HG02678 (cell line): ENCODE results near the gene TTC34.

Source experiments
- ATAC-seq: cut with Tn5 transposase; IDR thresholded peaks from one replicate; pipeline ENCODE4 v1.9.1; 2021; ENCODE audit warnings: mild to moderate bottlenecking, moderate library complexity; ENCODE audit not compliant: unreplicated experiment

TTC34 gene, protein sequence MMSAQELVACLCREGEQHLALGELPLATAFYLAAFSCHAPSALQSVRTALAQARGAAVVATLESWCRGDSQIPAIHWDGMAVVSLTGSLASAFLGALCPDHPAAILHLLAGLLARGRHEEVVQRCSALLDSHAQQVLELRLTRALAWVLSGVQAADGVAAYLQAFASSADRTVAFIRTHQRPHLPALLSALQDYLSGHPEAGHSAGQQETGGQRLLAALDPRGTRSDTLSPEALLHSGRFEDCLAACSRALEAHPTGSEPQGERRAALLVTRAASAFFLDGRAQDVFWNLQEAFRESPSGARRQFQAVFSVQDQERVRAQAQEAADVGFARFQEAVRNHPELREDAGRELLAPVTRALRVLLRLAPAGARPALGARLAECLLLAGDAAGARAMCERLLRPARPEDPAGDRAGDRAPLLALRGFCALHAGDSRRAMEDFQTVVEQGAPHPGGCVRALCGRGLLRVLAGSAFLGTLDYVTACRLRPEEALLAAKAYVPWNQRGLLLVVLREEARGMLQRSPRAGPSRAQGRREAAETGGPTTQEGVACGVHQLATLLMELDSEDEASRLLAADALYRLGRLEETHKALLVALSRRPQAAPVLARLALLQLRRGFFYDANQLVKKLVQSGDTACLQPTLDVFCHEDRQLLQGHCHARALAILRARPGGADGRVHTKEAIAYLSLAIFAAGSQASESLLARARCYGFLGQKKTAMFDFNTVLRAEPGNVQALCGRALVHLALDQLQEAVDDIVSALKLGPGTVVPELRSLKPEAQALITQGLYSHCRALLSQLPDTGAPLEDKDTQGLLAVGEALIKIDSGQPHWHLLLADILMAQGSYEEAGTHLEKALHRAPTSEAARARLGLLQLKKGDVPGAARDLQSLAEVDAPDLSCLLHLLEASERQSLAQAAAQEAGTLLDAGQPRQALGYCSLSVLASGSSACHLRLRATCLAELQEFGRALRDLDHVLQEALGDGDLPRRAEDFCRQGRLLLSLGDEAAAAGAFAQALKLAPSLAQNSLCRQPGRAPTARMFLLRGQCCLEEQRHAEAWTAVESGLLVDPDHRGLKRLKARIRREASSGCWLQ

DNA sequence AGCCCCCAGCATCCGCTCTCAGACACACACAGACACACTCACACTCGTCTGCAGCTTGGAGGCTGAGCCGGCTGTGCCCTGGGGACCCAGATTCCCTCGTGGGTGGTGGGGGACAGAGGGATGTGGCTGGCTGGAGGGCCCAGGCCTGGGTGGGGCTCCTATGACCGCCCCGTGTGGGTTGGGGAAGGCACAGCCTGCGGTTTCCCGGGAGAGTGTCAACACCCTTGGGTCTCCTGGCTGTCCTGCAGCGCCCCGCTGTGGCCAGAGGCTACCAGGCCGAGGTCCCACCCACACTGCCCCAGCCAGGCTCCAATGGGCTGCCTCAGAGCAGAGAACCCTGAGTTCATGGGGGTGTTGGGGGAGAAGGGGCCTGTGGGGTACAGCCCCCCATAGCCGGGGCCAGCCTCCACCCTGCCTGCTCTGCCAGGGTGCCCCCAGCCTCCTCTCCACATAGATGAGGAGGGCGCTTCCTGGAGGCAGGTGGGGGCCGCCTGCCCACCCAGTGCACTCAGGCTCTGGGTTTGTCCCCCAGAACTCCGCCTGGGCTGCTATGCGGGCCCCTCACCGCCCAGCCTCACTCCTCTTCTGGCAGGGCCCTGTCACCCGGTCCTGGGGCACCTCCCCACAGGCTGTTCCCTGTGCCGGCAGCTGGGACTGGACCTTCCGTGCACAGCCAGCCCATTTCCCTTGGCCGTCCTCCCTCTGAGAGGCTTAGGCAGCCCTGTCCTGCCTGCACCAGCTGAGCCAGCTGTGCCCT, at the start of gene TTC34:
Gene TTC34 (minus strand): TSS at position 159 of the 757 bp plus-strand sequence. CDS start 866 bp downstream, outside the sequence.
- ATAC-seq, result no peak

DNA sequence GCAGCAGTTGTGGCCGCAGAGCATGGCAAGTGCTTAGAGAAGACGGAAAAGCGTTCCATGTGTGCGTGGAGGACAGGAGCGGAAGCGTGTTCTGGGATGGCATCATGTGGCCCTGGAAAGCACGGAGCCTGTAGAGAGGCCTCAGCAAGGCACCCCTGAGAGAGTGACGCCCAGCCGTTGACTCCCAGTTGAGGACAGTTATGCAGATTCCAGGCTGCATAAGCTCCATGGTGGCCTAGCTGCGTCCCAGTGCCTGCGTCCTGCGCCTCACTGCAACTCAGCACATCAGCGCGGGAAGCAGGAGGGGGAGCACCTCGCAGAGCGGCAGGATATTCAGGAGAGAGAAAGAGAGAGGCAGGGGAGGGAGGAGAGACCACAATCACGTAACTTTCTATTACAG, 49.0 kb upstream of the TTC34 start:
- ATAC-seq, result no peak

DNA sequence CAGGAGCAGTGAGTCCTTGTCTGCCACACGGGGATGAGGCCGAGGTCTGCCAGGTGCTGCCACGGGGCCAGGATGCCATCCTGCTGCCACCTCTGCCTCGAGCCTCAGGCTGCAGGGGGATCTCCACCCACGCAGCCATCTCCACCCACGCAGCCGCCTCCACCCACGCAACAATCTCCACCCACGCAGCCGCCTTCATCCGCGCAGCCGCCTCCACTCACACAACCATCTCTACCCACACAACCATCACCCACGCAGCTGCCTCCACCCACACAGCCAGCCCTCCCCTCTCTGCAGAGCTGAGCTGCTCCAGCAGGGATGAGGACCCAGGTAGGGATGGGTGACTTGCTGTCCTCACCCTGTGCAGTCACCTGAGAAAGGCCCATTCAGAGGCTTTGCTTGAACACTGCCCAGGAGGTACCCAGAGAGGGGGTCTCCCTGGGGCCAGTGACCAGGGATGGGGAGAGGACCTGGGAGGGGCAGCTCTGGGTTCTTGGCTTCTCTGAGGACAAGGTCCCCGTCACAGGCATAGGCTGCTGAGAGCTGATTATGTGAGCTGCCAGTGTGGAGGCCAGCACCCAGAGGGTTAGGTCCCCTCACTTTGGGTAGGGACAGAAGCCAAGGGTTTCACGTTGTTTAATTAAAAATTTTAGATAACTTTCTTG, 46.6 kb upstream of the TTC34 start:
- no peak for ATAC-seq

DNA sequence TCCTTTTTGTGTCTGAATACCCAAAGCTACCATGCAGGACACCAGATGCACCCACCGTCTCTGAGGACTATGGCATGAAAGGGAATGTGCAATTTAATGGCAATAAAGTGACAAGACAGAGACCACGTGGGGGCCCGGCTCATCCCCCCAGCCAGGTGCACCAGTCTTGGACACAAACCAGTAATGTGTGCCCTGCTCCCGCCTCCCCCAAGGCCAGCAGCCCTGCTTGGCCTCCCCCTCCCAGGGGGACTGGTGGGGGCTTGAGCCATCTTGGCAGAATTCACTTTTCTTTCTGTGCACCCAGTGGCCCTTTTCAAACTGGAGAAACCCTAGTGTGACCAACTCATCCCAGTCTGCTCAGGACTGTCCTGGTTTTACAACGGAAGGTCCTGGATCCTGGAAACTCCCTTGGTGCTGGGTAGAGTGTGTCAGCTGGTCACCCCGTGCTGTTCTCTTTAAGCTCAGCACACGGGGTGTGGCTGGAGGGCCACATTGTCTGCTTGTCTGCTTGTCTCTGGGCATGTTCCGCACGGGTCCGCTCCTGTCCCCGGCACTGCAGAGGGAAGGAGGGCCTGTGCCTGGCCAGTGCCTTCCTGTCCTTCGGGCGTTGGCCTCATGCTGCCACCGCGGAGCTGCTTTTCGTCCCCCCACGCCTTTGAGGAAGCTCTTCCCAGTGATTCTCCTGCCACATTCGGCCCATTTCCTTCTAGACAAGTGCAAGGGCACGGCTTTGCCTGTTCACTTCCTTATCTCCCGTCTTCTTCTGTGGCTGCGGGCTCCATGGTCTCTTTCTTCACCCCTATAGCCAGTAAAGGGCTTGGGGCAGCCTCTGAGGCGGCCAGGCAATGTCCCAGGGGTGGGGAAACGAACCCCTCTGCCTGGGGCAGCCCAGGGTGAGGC, 45.8 kb upstream of the TTC34 start:
- no peak for ATAC-seq

DNA sequence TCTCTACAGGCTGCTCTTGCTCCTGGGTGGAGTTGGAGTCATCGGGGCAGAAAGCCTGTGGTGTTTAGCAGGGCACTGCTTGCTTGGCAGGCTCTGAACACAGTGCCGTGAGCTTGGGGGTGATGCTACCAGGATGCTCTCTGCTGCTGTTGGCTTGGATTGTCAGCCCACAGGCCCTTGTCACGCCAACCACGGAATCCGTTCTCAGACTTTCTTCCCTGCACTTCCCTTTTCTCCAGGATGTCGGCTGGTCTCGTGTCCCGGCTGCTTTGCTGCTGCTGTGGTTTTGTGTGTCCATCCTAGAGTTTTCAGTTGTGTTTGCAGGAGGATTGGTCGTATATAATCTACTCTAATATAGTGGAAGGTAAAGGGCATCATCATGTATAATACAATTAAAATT, 44.4 kb upstream of the TTC34 start:
- no peak for ATAC-seq

DNA sequence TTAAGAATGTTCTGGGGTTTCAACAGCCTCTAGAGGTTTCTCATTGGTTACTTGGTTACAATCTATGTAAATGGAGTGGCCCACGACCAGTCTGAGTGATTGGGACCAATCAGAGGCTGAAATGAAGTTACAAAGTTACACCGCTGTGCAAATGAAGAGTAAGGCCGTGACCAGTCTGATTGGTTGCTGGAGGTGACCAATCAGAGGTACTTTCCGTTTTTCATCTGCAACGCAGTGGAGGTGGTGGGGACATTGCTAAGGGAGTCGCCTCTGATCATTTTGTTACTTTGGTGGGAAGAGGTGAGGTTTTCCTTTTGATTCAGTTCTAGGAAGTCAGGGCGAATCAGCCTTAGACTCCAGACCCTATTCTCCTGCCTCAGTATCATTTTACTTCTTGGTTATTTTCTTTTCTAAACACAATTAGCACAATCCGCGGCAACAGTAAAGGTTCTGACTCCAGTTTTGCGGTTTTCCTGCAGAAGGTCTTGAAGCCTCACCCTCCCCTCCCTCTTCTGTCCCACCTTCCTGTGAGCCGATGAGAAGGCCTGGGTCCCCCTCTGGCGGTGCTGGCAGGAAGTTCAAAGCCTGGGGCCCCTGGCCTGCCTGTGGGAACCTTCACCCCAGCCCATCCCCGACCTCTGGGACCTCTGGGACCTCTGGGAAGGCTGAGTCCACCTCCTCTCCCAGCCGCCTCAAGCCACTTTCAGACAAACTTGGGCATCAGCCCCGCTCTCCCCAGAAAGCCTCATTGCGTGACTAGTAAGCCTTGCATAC, 38.7 kb upstream of the TTC34 start:
- no peak for ATAC-seq

DNA sequence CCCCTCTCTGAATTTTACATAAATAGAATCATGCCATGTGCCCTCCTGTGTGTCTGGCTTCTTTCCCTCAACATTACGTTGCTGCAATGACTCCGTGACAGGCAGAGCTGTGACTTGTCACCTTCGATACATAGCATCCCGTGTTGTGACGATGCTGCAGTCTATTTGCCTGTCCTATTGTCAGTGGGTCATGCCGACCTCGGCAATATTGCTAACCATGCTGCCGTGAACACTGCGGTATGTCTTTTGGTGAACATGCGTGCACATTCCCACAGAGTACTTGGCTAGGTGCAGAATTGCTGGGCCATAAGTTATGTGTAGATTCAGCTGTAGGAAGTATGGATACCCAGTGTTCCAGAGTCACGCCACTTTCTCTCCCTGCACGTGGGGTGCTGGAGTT, 36.3 kb upstream of the TTC34 start:
- ATAC-seq, result no peak

DNA sequence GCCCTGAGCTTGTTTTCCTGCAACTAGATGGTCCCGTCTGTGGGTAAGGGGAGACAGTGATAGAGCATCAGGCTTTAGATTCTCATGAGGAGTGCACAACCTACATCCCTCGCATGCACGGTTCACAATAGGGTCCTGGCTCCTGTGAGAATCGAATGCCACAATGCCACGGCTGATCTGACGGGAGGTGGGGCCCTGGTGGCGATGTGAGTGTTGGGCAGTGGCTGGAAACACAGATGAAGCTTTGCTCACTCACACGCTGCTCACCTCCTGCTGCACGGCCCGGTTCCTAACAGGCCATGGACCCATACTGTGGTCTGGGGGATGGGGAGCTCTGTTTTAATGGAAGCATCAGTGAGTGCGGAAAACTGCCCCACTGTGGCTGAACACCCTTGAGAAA, 35.8 kb upstream of the TTC34 start:
- ATAC-seq, result no peak

DNA sequence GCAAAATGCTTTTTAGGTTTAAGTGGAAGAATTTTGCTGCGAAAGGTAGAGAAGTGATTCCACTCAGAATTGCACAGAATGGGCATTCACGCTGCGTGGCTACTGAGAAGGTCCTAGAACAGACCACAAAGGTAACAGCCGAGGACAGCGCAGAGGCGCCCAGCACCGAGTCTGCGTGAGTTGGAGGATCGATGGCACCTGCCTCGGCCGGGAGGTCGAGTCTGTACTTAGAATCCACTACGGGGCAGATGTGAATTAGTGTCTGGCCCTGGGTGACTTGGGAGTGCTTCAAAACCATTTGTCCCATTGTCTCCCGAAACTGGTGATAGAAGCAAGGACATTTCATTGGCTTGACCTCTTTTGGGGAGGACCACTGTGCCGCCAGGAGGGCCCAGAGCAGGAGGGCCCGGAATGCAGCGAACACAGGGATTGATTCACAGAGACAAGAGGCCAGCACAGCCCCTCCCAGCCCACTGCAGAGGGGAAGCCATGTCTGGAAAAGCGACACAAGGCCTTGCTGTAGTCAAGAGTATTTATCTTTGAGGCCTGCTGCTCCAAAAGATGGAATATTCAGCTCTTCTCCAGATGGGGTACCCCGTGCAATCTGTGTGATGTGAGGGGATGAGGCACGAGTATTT, 35.0 kb upstream of the TTC34 start:
- ATAC-seq, result no peak

DNA sequence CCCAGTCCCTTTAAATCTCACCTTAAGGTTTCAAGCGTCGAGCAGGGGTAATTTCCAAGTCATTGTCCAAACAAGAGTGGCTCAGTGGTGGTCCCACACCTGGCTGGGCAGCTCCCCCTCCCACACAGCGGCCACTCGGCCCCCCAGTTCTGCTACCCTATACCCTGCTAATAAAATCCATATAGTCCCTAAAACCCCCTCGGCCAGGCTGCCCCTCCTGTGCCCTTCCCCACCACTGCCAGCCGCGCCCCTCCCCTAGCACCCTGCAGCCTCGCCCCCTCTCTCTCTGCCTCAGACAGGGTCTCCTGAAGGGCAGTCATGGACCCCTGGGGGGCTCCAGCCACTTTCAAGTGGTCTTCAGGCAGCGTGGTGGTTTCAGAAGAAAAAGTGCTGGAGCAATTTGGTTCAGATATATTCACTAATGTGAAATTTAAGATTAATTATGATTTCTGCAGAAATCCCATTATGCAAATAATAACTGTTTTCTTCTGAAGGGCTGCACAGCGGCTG, 34.2 kb upstream of the TTC34 start:
- no peak for ATAC-seq

DNA sequence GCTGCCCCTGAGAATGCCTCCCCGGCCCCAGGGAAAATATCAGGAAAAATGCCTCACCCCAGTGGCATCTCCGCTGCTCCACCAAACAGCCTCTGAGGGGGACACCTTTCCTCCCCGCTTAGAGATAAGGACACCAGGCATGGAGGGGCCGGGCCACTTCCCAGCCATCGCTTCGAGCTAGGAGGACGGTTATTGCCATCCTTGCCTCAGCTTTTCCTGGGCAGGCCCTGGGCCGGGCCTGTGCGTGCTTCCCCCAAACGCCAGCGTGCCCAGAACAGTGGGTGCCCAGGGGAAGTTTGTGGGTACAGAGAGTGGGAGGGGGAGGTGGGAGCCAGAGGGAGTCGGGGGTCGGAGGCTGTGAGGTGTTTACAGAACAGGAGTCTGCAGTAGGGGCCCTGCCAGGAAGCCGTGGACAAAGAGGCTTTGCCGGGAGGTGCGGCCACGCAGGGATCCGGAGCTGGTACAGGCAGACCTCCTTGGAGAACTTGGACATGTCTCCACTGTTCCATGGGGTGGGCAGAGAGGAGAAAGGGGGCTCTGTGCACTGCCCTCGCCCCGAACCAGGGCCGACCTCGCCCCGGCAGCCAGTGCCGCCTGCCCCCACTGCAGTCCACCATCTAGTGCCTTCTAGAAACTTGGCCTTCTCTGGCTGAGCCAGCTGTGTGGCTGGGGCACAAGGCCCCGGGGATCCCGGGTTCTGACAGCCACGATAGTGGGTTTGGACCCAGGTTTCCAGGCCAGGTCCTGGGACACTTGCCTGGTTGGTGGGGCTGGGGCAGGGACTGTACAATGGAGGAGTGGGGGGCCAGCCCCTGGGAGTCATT, 33.5 kb upstream of the TTC34 start:
- no peak for ATAC-seq

DNA sequence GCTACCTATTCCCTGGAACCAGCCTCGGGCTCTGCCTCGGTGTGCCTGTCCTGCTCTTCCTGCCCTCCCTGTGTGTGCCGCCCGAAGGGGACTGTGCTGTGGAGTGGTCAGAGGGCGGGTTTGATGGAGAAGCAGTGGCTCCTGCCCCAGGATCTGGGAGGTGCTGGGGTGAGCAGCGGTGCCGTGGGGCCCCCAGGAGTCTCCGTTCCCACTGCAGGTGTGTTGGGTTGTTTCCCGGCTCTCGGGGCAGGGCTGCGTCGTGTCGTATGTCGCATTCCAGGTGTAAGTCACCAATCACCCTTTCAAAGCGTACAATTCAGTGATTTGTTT, 32.6 kb upstream of the TTC34 start:
- ATAC-seq, result no peak

DNA sequence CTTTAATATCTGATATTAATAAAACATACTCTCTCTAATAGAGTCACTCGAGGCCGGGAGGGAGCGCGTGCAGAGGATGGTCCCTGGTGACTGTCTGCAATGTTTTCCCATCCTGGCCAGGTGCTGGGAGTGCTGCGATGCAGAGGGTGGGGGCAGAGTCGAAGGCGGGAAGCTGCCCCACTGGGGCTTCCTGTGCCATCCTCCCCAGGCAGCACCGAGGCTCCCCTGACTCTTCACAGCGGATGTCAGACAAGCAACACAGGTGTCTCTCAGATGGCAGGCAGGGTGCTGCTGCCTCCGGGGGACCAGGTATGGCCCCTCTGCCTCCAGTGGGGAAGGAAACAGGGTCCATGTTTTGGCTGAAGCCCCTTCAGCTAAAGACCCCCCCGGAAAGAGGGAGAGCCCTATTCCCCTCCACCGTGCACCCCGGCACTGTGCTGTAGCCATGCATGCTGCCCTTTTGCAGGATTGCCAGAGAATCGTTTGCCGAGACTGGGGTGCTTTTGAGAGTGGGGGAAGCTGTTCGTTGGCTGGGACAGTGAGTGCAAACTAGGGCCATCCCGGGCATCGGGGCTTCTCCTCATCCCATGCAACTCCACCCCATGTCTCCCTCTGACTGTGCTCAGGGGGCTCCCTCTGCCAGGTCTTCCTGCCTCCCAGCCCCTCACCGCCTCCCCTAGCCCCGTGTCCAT, 32.1 kb upstream of the TTC34 start:
- ATAC-seq, result no peak

DNA sequence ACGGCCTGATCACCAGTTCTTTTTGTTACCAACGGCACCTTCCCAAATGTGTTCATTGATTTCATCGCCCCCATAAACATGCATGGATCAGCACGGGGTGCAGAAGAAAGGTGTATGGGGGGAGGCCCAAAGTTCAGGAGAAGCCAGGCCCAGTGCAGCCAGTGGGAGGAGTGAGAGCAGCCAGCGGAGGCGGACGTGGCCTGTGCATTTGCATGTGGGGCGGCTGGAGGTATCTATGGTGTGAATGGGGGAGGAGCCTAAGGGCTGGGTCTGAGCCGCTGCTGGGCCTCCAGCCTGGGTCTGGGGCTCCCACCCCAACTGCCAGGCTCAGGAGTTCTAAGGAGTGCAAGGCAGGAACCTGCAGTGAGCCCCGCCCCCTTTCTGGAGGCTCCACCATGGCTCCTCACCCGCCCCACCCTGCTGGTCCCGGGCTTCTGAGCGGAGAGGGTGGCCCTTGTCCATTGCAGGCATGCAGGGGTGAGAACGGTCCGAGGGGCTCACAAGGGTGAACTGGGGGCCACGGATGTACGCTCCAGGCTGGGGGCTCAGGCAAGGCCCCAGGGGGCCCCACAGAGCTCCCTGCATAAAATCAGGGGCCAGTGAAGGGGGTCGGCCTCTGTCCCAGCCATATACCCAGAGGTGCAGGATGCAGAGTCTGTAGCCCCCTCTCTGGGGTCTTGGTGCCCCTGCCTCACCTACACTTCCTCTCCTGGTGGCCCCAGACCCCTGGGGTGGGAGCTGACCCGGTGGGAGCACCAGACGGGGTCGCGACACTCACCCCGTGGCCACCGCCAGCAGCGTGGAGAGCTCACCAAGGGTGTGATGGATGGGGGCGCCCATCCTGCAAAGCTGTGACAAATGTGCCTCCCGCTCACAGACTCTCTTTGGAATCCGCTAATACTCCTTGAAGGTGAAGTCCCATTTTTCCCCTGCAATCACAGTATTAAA, 31.3 kb upstream of the TTC34 start:
- no peak for ATAC-seq

DNA sequence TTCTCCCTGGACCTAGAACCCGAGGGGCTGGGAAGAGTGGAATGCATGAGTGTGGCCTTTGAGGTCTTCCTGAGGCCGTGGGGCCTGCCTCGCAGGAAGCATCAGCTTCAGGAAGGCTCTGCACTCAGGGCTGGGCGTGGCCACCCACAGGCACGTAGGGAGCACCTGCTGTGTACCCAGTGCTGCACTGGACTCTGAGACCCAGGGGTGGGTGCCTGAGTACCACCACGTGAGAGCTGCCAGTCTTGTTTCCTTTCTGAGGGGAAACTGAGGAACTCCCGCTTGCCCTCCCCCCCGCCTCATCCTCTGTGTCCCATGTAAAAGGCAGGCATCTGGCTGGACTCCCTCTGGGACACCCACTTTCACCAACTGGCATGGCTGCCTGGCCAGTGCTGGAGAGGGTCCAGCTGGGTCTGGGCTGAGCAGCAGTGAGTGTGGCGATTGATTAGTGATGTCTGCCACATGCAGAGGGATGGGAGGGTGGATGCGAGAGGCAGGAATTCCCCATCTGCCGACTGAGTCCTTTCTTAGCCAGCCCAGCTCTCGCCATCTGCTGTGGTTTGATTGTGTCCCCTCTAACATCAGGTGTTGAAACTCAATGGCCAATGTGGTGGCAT, 30.2 kb upstream of the TTC34 start:
- no peak for ATAC-seq
